CD4-positive, alpha-beta T cell treated with Interleukin-15 for 1 hour (primary cell): ENCODE results near the gene CST7.
A peak's percentile ranks its signal among the peaks of the same experiment; 100 is the strongest.

ENCODE experiments used
- DNase-seq: peaks from one replicate; pipeline ENCODE4 v3.0.0-alpha.2; 2020

Gene CST7

GRCh38 chr20:25006431-25007167, 57.5 kb downstream of the CST7 start:
- no peak for DNase-seq

GRCh38 chr20:25007491-25008305, 58.6 kb downstream of the CST7 start:
- DNase-seq = no peak

- peak; percentile 5 for DNase-seq
These were observed 59.5 kb downstream of the CST7 start for GRCh38 chr20:25008388-25009217.
